Thymus (tissue), 11 donors: ENCODE results near the gene SERPIND1. TPM values are rescaled to one million over a fixed set of nuclear protein-coding genes. Genes with fewer than 3 reads are reported as not detected.
"Not testable (repeated sequence)": the region's sequence is repeated elsewhere in the genome, so short reads cannot be mapped to it uniquely, and the experiment has no call there.

Experiments used
- DNase-seq, 9 donors: peaks; one replicate each; pipeline ENCODE4 v3.0.0-alpha.2; 2013; ENCODE audit warnings: low spot score in 9 of 9, low read depth in 6 of 9, missing footprints in 1 of 9
- H3K27ac ChIP-seq, 2 donors: one replicate each; pipeline ENCODE4 v1.5.1; 2013; ENCODE audit warnings: control low read depth in 1 of 2, low read depth in 1 of 2, low read length in 1 of 2, mild to moderate bottlenecking in 1 of 2, moderate library complexity in 1 of 2
- H3K27me3 ChIP-seq, 2 donors: one replicate each; pipeline ENCODE4 v1.5.1; 2013; ENCODE audit warnings: low read length in 1 of 2; ENCODE audit not compliant: control insufficient read depth in 2 of 2, insufficient read depth in 1 of 2
- H3K36me3 ChIP-seq, 2 donors: one replicate each; pipeline ENCODE4 v1.5.1; 2013; ENCODE audit warnings: low read length in 1 of 2, mild to moderate bottlenecking in 1 of 2, moderate library complexity in 1 of 2; ENCODE audit not compliant: control insufficient read depth in 2 of 2, insufficient read depth in 2 of 2
- H3K4me1 ChIP-seq, 2 donors: one replicate each; pipeline ENCODE4 v1.5.1; 2013; ENCODE audit warnings: low read length in 2 of 2; ENCODE audit not compliant: control insufficient read depth in 2 of 2, insufficient read depth in 2 of 2
- H3K4me3 ChIP-seq, 2 donors: one replicate each; pipeline ENCODE4 v1.5.1; 2013; ENCODE audit warnings: low read length in 2 of 2, control low read depth in 1 of 2, mild to moderate bottlenecking in 1 of 2
- H3K9me3 ChIP-seq, 2 donors: one replicate each; pipeline ENCODE4 v1.5.1; 2013; ENCODE audit warnings: low read length in 1 of 2, mild to moderate bottlenecking in 1 of 2; ENCODE audit not compliant: control insufficient read depth in 2 of 2, insufficient read depth in 1 of 2
- WGBS: extraction: QIAGEN DNeasy Blood & Tissue Kit; methylation state at CpG from one replicate; pipeline ENCODE4 v1.1.7; 2013; 5-methylcytosine and 5-hydroxymethylcytosine counted together
- polyA plus RNA-seq: library from polyadenylated mRNA; stranded (reverse); fragments of 200-250 nt; gene quantifications from one replicate; pipeline ENCODE4 v1.2.3, GENCODE V29; 2013
- total RNA-seq: library from RNA; stranded (reverse); fragments of 120-200 nt; gene quantifications from one replicate; pipeline ENCODE4 v1.2.4, GENCODE V29; 2013
- donor health status: healthy.

The SERPIND1 gene
- total and polyA plus RNA-seq, 2 donors = 0.05 to 0.11 TPM

GRCh38 chr22:20735356-20736162, 38.4 kb upstream of the SERPIND1 start:
- not testable (repeated sequence) for H3K27me3 ChIP-seq, H3K27ac ChIP-seq, H3K4me1 ChIP-seq, H3K9me3 ChIP-seq, DNase-seq, H3K4me3 ChIP-seq
- H3K36me3 ChIP-seq = peaks cover 14 to 26% of the 10 kb centered on the region in 2 donors
- WGBS = 94% methylated on average over 12 of the region's 15 CpGs

DNA sequence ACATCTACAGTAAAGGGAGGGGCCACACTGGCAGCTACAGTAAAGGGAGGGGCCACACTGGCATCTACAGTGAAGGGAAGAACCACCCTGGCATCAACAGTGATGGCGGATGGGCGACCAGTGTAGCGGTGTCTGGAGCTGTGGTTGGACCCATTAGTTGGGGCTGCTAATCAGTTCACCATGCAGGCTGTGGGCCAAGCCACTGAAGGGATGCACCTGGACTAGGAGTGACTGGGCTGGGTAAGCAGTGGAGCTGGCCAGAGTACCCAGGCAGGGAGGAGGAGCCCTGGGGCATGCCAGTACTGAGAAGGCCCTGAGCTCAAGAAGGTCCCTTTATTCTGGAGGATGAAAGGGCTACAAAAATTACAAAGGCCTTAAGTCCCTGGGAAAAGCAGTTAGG, 37.0 kb upstream of the SERPIND1 start:
- peaks cover 25 to 33% of the 10 kb centered on the region in 2 donors for H3K36me3 ChIP-seq
- not testable (repeated sequence) for DNase-seq, H3K27ac ChIP-seq, H3K27me3 ChIP-seq, H3K4me3 ChIP-seq, H3K4me1 ChIP-seq, H3K9me3 ChIP-seq
- WGBS = 98% methylated on average over 3 of the region's 3 CpGs

- Histone ChIP-seq H3K9me3 (peaks cover 0 to 3% of the 10 kb centered on the region in 2 donors), H3K4me1 (no peaks in the 10 kb centered on the region), H3K27me3 (no peaks in the 10 kb centered on the region), H3K4me3 (no peak overlapping the region), H3K36me3 (peaks cover 31 to 40% of the 10 kb centered on the region in 2 donors), H3K27ac (no peak overlapping the region)
- 86% methylated on average over 12 of the region's 12 CpGs for WGBS
- no peak for DNase-seq
Measured at GRCh38 chr22:20738394-20739089, 35.4 kb upstream of the SERPIND1 start.

DNA sequence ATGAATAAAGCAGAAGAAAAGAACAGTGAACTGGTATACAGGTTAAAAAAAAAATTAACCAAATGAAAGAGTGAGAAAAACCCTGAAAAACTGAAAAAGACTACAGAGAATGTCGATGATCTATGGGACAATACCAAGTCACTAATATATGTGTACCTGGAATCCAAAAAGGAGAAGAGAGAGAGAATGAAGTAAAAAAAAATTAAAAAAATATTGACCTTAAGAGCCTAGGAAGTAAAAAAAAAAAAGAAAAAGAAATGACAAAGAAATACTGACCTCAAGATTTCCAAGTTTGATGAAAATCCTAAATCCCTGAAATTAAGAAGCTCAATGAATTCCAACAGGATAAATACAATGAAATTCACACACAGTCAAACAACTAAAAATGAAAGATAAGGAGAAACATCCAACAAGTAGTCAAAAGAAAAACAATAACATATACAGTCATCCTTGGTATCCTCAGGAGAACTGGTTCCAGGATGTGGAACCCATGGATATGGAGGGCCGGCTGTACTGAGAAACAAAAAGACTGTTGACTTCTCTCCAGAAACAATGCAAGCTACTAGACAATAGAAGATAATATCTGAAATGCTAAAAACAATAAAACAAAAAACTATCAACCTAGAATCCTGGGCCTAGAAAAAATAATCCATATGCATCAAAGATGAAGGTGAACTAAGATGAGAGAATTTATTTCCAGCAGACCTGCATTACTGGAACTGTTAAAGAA, 33.5 kb upstream of the SERPIND1 start:
- no peak for DNase-seq
- peaks cover 0 to 3% of the 10 kb centered on the region in 2 donors for H3K9me3 ChIP-seq
- no peak overlapping the region for H3K4me3 ChIP-seq
- H3K4me1 ChIP-seq = no peaks in the 10 kb centered on the region
- no peaks in the 10 kb centered on the region for H3K27me3 ChIP-seq
- H3K27ac ChIP-seq = no peak overlapping the region
- WGBS = over 99% methylated on average over 2 of the region's 2 CpGs
- peaks cover 47 to 54% of the 10 kb centered on the region in 2 donors for H3K36me3 ChIP-seq

DNA sequence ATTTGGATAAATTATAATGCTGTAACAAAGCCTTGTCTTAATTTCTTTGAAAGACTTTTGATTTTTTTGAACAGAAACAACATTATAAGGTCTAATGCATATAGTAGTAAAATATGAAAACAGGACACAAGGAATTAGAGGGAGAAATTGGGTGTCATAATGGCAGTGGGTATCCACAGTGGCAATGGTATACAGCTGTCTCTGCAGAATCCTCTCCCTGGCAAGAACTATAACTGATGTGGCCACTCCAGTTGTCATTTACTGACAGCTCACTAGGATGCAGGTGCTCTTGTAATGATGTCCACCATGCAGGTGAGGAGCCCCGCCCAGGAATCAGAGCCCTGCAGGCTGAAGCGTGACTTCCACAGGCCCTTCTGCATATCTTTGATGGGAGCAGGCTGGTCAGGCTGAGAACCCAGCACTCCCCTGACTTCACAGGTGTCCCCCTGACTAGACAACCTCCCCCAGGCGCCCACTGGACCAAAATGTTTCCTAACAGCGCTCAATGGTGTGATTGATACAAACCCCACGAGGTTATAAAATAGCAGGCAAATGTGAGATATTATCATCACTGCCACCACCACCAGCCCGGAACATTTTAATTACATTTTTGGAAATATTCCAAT, 32.8 kb upstream of the SERPIND1 start:
- H3K36me3 ChIP-seq = peaks cover 51 to 58% of the 10 kb centered on the region in 2 donors
- peaks cover 0 to 3% of the 10 kb centered on the region in 2 donors for H3K9me3 ChIP-seq
- WGBS = 90% methylated on average over 6 of the region's 6 CpGs
- no peaks in the 10 kb centered on the region for H3K4me1 ChIP-seq
- no peak for DNase-seq
- H3K27me3 ChIP-seq = no peaks in the 10 kb centered on the region
- no peak overlapping the region for H3K4me3 ChIP-seq
- H3K27ac ChIP-seq = no peak overlapping the region

DNA sequence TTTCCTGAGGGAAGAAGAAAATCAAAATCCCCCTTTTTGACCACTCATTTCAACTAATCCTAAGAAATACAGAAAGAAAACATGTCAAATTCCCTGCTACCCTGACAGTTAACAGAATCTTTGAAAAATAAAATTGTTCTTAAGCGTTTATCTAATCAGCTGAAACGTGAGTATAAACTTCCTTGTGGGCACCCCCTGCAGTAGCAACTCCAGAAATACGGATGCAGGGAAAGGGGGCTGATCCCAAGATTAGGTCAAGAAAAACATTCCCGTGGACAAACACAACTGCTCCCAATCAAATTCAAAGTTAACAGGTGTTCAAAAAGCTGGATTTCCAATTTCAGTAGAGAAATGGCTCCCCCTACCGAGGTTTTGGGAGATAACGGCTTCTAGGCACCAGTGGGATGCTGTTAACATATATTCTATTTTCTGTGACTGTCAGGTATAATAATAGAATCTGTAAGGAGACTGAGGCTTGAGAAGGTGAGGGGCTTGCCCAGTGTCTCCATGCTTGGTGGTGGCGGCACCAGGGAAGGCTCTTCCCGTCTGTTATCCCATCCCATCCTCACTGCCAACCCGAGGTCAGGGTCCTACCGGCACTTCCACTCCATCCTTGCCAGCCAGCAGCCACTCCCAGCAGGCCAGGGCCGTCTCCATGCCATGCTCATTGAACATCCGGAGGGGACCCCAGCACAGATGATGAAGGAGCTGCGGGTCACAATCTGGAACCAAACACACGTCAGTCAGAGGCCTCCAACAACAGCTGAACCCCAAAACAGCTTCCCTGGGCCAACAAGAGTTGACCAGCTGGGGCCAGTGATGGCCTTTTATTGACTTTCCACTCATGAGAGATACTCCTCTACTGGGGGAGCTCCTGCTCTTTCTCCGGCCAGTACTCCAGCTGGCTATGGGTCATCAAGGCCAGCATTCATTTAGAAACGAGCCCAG, 32.0 kb upstream of the SERPIND1 start:
- no peaks in the 10 kb centered on the region for H3K4me1 ChIP-seq
- DNase-seq = peak in 8 of 9 donors; percentile 8 to 54 (median 30)
- H3K27me3 ChIP-seq = no peaks in the 10 kb centered on the region
- H3K27ac ChIP-seq = no peak overlapping the region
- H3K36me3 ChIP-seq = peaks cover 56 to 63% of the 10 kb centered on the region in 2 donors
- peaks cover 0 to 3% of the 10 kb centered on the region in 2 donors for H3K9me3 ChIP-seq
- 81% methylated on average over 16 of the region's 16 CpGs for WGBS
- H3K4me3 ChIP-seq = no peak overlapping the region

GRCh38 chr22:20742764-20743163, 31.1 kb upstream of the SERPIND1 start:
- Histone ChIP-seq H3K9me3 (peaks cover 0 to 3% of the 10 kb centered on the region in 2 donors), H3K4me1 (no peaks in the 10 kb centered on the region), H3K4me3 (no peak overlapping the region), H3K36me3 (peaks cover 65 to 72% of the 10 kb centered on the region in 2 donors), H3K27me3 (no peaks in the 10 kb centered on the region), H3K27ac (no peak overlapping the region)
- 70% methylated on average over 2 of the region's 2 CpGs for WGBS
- DNase-seq = no peak

DNA sequence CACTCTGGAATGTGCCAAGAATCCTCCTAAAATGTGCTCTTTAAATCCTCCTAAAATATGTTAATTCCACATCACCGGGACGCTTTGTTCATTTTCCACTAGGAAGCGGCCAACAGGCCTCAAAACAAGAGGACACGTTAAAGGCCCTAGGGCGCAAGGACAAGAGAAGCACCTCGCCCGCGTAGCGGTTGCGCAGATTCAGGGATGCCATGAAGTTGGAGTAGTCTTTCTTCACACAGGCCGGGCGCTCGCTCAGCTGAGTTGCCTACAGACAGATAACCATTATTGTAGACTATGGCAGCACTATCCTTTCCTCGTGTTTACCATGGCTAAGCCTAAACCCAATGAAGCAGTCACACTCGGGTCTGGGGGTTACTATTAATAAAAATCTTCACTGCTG, 29.5 kb upstream of the SERPIND1 start:
- H3K27ac ChIP-seq = no peak overlapping the region
- peaks cover 69 to 78% of the 10 kb centered on the region in 2 donors for H3K36me3 ChIP-seq
- WGBS = 98% methylated on average over 15 of the region's 15 CpGs
- no peak for DNase-seq
- no peak overlapping the region for H3K4me3 ChIP-seq
- H3K4me1 ChIP-seq = no peaks in the 10 kb centered on the region
- no peaks in the 10 kb centered on the region for H3K27me3 ChIP-seq
- peaks cover 0 to 3% of the 10 kb centered on the region in 2 donors for H3K9me3 ChIP-seq
